NCI-H1930 (cell line): Measurements from ENCODE around the gene INAVA.
"Not testable (repeated sequence)": the region's sequence is repeated elsewhere in the genome, so short reads cannot be mapped to it uniquely, and the experiment has no call there.

Experiments
- DNase-seq, 2 experiments: peaks; one replicate each; lab custom pipeline; 2025; lab: John Stamatoyannopoulos, UW

Gene INAVA

GRCh38 chr1:200963076-200963475, 68.4 kb downstream of the INAVA start:
- no peak for DNase-seq

GRCh38 chr1:200963888-200964287, 69.2 kb downstream of the INAVA start:
- not testable (repeated sequence) for DNase-seq
